Activated T-cell treated with anti-CD3 and anti-CD28 coated beads, Interleukin-2, amount 50 U/mL, for 72 hours (primary cell): ENCODE measurements around the gene HMCN2. TPM values are rescaled to one million over a fixed set of nuclear protein-coding genes. Genes with fewer than 3 reads are reported as not detected.

ENCODE experiments used
- ATAC-seq, 2 donors: fragments of 150-1000 bp; cut with Tn5 transposase; replicated peaks in 1 of 2; 2 replicates each; pipeline ENCODE4 v1.10.0; 2021; ENCODE audit warnings: moderate library complexity in 2 of 2, mild to moderate bottlenecking in 1 of 2
- DNase-seq, 2 donors: peaks; one replicate each; pipeline ENCODE4 v3.0.0; 2021 to 2022; ENCODE audit warnings: mixed read lengths in 1 of 2
- H3K27ac Mint-ChIP-seq: one replicate; pipeline ENCODE4 v1.8.0; 2022; ENCODE audit warnings: mild to moderate bottlenecking, moderate library complexity, mixed read lengths
- H3K27me3 Mint-ChIP-seq: one replicate; pipeline ENCODE4 v1.8.0; 2022; ENCODE audit warnings: low read depth, mixed read lengths
- H3K36me3 Mint-ChIP-seq, 2 donors: one replicate each; pipeline ENCODE4 v1.8.0; 2022; ENCODE audit warnings: mixed read lengths in 2 of 2, mild to moderate bottlenecking in 1 of 2; ENCODE audit not compliant: insufficient read depth in 2 of 2
- H3K4me1 Mint-ChIP-seq: one replicate; pipeline ENCODE4 v1.8.0; 2022; ENCODE audit warnings: low read depth, mixed read lengths
- H3K4me3 Mint-ChIP-seq, 2 donors: one replicate each; pipeline ENCODE4 v1.8.0; 2022; ENCODE audit warnings: mild to moderate bottlenecking in 2 of 2, mixed read lengths in 2 of 2, moderate library complexity in 2 of 2
- H3K9me3 Mint-ChIP-seq, 2 donors: one replicate each; pipeline ENCODE4 v1.8.0; 2022; ENCODE audit warnings: mixed read lengths in 2 of 2
- total RNA-seq, 2 donors: library from RNA; stranded (reverse); gene quantifications; one replicate each; pipeline ENCODE4 v1.2.3, GENCODE V29; 2022

The HMCN2 gene
- total RNA-seq, 2 donors from 2014 or later = 0.12 to 0.17 TPM

GRCh38 chr9:130424595-130425454 lies 159.3 kb downstream of the HMCN2 start:
- Mint-ChIP-seq H3K27me3 (no peaks in the 10 kb centered on the region), H3K4me3 (no peak overlapping the region), H3K9me3 (no peaks in the 10 kb centered on the region), H3K27ac (no peak overlapping the region), H3K4me1 (no peaks in the 10 kb centered on the region), H3K36me3 (no peaks in the 10 kb centered on the region)
- ATAC-seq (no peak), DNase-seq (no peak)

GRCh38 chr9:130425741-130426466 lies 160.3 kb downstream of the HMCN2 start:
- no peaks in the 10 kb centered on the region for H3K27me3 Mint-ChIP-seq
- H3K4me1 Mint-ChIP-seq = no peaks in the 10 kb centered on the region
- DNase-seq (no peak), ATAC-seq (no peak)
- H3K9me3 Mint-ChIP-seq = no peaks in the 10 kb centered on the region
- H3K27ac Mint-ChIP-seq = no peak overlapping the region
- no peak overlapping the region for H3K4me3 Mint-ChIP-seq
- H3K36me3 Mint-ChIP-seq = no peaks in the 10 kb centered on the region

- H3K4me1 Mint-ChIP-seq = no peaks in the 10 kb centered on the region
- no peak for ATAC-seq
- DNase-seq = no peak
- H3K9me3 Mint-ChIP-seq = no peaks in the 10 kb centered on the region
- no peak overlapping the region for H3K4me3 Mint-ChIP-seq
- no peaks in the 10 kb centered on the region for H3K27me3 Mint-ChIP-seq
- no peaks in the 10 kb centered on the region for H3K36me3 Mint-ChIP-seq
- H3K27ac Mint-ChIP-seq = no peak overlapping the region
Measured at GRCh38 chr9:130426467-130426773, 160.9 kb downstream of the HMCN2 start.

DNA sequence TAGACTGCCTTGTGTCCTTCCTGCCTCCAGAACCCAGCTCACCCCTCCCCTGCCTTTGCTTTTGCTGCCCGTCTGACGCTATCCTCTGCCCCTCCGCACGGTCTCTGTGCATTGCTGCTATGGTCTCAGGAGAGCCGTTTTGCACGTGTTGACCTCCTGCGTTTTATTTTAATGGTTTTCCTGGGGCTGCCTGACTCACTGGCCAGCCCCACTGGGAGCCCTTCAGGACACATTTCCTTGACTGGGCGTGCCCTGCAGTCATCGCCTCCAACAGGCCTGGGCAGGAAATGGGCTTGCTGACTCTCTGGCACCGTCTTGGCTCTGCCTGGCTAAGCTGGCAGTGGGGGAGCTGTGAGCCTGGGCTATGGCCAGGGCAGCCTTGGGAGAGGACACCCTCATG lies 161.3 kb downstream of the HMCN2 start:
- ATAC-seq (no peak), DNase-seq (no peak)
- Mint-ChIP-seq H3K36me3 (no peaks in the 10 kb centered on the region), H3K4me1 (no peaks in the 10 kb centered on the region), H3K4me3 (no peak overlapping the region), H3K9me3 (no peaks in the 10 kb centered on the region), H3K27ac (no peak overlapping the region), H3K27me3 (peaks cover 2% of the 10 kb centered on the region)

DNA sequence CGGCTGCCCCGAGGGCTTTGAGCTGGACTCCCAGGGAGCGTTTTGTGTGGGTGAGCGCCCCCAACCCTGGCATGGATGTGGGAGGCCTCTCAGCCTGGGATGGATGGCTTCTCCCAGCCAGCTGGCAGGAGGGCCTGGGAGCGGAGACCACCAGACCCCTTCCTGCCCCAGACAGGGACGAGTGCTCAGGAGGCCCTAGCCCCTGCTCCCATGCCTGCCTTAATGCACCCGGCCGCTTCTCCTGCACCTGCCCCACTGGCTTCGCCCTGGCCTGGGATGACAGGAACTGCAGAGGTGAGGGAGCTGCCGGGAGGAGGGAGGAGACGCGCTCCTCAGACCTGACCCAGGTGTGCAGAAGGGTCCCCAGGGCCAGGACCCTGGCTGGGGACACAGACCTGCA lies 161.8 kb downstream of the HMCN2 start:
- Mint-ChIP-seq H3K4me3 (no peak overlapping the region), H3K9me3 (no peaks in the 10 kb centered on the region), H3K27me3 (peaks cover 7% of the 10 kb centered on the region), H3K36me3 (no peaks in the 10 kb centered on the region), H3K4me1 (peaks cover 1% of the 10 kb centered on the region), H3K27ac (no peak overlapping the region)
- ATAC-seq (no peak), DNase-seq (no peak)

DNA sequence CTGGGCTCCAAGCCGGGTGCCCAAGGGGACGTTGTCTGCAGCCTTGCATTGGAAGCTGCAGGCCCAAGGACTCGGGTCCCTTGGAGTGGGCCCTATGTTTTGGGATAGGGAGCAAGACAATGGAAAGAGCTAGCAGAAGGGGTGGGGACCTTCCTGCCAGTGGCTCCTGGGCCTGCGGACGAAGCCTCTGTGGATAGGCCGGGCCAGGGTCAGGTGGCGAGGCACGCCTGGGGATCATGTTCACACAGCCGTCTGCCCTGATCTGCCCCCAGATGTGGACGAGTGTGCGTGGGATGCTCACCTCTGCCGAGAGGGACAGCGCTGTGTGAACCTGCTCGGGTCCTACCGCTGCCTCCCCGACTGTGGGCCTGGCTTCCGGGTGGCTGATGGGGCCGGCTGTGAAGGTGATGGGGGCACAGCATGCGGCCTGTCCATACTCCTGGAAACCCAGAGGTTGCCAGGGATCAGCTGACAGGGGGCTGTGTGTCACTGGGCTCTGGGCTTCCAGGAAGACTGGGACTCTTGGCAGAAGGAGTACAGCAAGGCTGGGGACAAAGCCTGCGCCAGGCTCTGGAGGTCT lies 162.6 kb downstream of the HMCN2 start:
- DNase-seq = no peak
- ATAC-seq = no peak
- no peaks in the 10 kb centered on the region for H3K9me3 Mint-ChIP-seq

GRCh38 chr9:130429381-130429780 lies 163.8 kb downstream of the HMCN2 start:
- Mint-ChIP-seq H3K36me3 (no peaks in the 10 kb centered on the region), H3K27ac (no peak overlapping the region), H3K4me1 (peaks cover 9% of the 10 kb centered on the region), H3K27me3 (peaks cover 24% of the 10 kb centered on the region), H3K4me3 (no peak overlapping the region), H3K9me3 (no peaks in the 10 kb centered on the region)
- no peak for DNase-seq
- no peak for ATAC-seq

More for the DNA sequence above, 162.6 kb downstream of the HMCN2 start:
- Mint-ChIP-seq H3K4me1 (peaks cover 9% of the 10 kb centered on the region), H3K27me3 (peaks cover 14% of the 10 kb centered on the region), H3K27ac (no peak overlapping the region), H3K36me3 (no peaks in the 10 kb centered on the region), H3K4me3 (no peak overlapping the region)

DNA sequence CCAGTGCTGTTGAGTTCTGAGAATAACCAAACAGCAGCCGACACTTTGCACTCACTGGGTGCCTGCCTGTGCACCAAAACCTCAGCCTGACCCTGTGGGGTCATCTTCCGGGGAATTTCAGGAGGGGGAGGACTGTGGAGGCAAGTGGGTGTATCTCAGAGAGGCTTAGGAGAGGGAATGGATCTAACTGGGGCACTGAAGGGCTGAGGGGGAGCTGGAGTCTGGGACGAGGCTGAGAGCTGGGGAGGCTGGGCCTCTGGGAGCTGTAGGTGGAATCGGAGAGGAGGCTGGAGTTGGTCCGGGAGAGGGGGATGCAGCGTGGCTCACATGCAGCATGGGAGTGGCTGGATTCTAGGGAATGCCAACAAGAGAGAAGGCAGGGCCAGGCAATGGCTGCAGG lies 164.3 kb downstream of the HMCN2 start:
- Mint-ChIP-seq H3K4me3 (no peak overlapping the region), H3K9me3 (no peaks in the 10 kb centered on the region), H3K36me3 (no peaks in the 10 kb centered on the region), H3K27me3 (peaks cover 28% of the 10 kb centered on the region), H3K27ac (no peak overlapping the region), H3K4me1 (peaks cover 9% of the 10 kb centered on the region)
- no peak for ATAC-seq
- no peak for DNase-seq

- ATAC-seq = no peak
- Mint-ChIP-seq H3K4me3 (no peak overlapping the region), H3K27me3 (peaks cover 32% of the 10 kb centered on the region), H3K4me1 (peaks cover 9% of the 10 kb centered on the region), H3K9me3 (no peaks in the 10 kb centered on the region), H3K36me3 (peaks cover 0 to under 1% of the 10 kb centered on the region in 2 donors), H3K27ac (no peak overlapping the region)
- no peak for DNase-seq
Measured at GRCh38 chr9:130430232-130430631, 164.7 kb downstream of the HMCN2 start.

DNA sequence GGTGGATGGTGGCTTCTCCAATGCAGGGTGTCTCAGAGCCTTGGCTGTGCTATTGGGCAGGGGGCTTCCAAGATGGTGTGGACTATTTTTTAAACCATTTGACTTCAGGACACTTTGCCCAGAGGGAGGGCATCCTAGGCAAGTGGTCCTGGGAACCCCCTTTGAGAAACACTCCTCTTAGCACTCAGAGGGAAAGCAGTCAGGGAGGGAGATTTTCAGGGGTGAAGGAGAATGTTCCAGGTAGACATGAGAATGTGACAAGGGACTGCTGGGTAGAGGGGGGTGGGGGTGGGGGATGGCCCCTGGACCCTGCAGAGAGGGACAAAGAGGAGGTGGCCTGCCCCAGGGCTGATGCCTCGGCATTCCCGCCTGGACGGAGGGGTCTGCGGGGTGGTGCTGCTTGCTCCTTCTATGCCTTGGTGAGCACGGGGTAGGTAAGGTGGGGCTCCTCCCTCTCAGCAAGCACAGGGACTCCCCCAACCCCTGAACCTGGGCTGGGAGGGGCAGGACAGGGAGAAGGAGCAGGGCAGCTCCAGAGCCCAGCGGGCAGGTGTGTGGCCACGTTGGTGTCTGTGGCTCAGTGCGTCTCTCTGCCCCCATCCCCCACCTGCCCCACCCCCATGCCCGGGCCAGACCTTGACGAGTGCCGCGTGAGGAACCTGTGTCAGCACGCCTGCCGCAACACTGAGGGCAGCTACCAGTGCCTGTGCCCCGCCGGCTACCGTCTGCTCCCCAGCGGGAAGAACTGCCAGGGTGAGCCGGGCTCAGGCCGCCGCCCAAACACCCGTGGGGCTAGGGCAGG lies 165.4 kb downstream of the HMCN2 start:
- ATAC-seq (no peak), DNase-seq (no peak)
- peaks cover 9% of the 10 kb centered on the region for H3K4me1 Mint-ChIP-seq
- peaks cover 39% of the 10 kb centered on the region for H3K27me3 Mint-ChIP-seq
- H3K36me3 Mint-ChIP-seq = peaks cover 0 to 2% of the 10 kb centered on the region in 2 donors
- H3K27ac Mint-ChIP-seq = no peak overlapping the region
- H3K9me3 Mint-ChIP-seq = no peaks in the 10 kb centered on the region
- H3K4me3 Mint-ChIP-seq = no peak overlapping the region

GRCh38 chr9:130431536-130432303 lies 166.2 kb downstream of the HMCN2 start:
- Mint-ChIP-seq H3K4me3 (no peak overlapping the region), H3K27ac (no peak overlapping the region), H3K36me3 (peaks cover 0 to 2% of the 10 kb centered on the region in 2 donors), H3K4me1 (peaks cover 9% of the 10 kb centered on the region), H3K9me3 (no peaks in the 10 kb centered on the region), H3K27me3 (peaks cover 47% of the 10 kb centered on the region)
- no peak for ATAC-seq
- no peak for DNase-seq

DNA sequence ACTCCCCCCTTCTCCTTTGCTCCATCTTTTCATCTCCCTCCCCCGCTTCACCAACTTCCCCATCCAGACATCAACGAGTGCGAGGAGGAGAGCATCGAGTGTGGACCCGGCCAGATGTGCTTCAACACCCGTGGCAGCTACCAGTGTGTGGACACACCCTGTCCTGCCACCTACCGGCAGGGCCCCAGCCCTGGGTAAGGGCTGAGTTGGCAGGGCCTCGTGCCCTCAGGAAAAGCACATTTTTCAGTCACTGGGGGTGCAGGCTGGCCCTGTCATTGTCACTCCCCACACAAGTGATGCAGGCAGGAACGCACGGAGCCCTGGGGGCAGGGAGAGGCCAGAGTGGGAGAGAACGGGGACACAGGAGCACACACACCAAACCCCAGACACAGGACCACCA lies 166.8 kb downstream of the HMCN2 start:
- Mint-ChIP-seq H3K4me3 (peak overlapping the region in 1 of 2 donors; percentile 65), H3K36me3 (peaks cover 0 to 2% of the 10 kb centered on the region in 2 donors), H3K9me3 (no peaks in the 10 kb centered on the region), H3K27ac (no peak overlapping the region), H3K4me1 (peaks cover 9% of the 10 kb centered on the region), H3K27me3 (peaks cover 54% of the 10 kb centered on the region)
- no peak for DNase-seq
- ATAC-seq = no peak
